Central memory CD8-positive, alpha-beta T cell (primary cell): ENCODE data around the gene GNAT2.

ENCODE experiments used
- ATAC-seq: fragments of 150-1000 bp; cut with Tn5 transposase; replicated peaks from 2 replicates; pipeline ENCODE4 v1.10.0; 2022; ENCODE audit warnings: mild to moderate bottlenecking, moderate FRiP score, moderate number of reproducible peaks; ENCODE audit not compliant: poor library complexity, severe bottlenecking; ENCODE audit errors: extremely low read depth
- DNase-seq, 2 donors: peaks; one replicate each; pipeline ENCODE4 v3.0.0; 2021; ENCODE audit warnings: low spot score in 2 of 2
- H3K27ac Mint-ChIP-seq: one replicate; pipeline ENCODE4 v1.8.0; 2022; ENCODE audit warnings: low read depth, mild to moderate bottlenecking, moderate library complexity, mixed read lengths
- H3K27me3 Mint-ChIP-seq: one replicate; pipeline ENCODE4 v1.8.0; 2022; ENCODE audit warnings: mixed read lengths
- H3K36me3 Mint-ChIP-seq: one replicate; pipeline ENCODE4 v1.8.0; 2022; ENCODE audit warnings: mild to moderate bottlenecking, moderate library complexity, mixed read lengths; ENCODE audit not compliant: insufficient read depth
- H3K4me1 Mint-ChIP-seq: one replicate; pipeline ENCODE4 v1.8.0; 2022; ENCODE audit warnings: mixed read lengths
- H3K4me3 Mint-ChIP-seq: one replicate; pipeline ENCODE4 v1.8.0; 2022; ENCODE audit warnings: mild to moderate bottlenecking, moderate library complexity, mixed read lengths
- H3K9me3 Mint-ChIP-seq: one replicate; pipeline ENCODE4 v1.8.0; 2022; ENCODE audit warnings: mixed read lengths

Gene GNAT2

GRCh38 chr1:109622137-109622892 lies 2.9 kb upstream of the GNAT2 start:
- no peaks in the 10 kb centered on the region for H3K27me3 Mint-ChIP-seq
- ATAC-seq, result no peak
- peaks cover 52% of the 10 kb centered on the region for H3K4me1 Mint-ChIP-seq
- H3K36me3 Mint-ChIP-seq, result peaks cover 18% of the 10 kb centered on the region
- DNase-seq, result no peak
- peak overlapping the region; percentile 97 for H3K4me3 Mint-ChIP-seq
- no peaks in the 10 kb centered on the region for H3K9me3 Mint-ChIP-seq
- peak overlapping the region; percentile 99 for H3K27ac Mint-ChIP-seq

GRCh38 chr1:109621379-109622136 lies 2.1 kb upstream of the GNAT2 start:
- peak; percentile 27 for ATAC-seq
- Mint-ChIP-seq H3K4me3 (peak overlapping the region; percentile 97), H3K27ac (peak overlapping the region; percentile 99), H3K4me1 (peaks cover 52% of the 10 kb centered on the region), H3K9me3 (no peaks in the 10 kb centered on the region), H3K27me3 (no peaks in the 10 kb centered on the region), H3K36me3 (peaks cover 14% of the 10 kb centered on the region)
- no peak for DNase-seq

- Mint-ChIP-seq H3K36me3 (peaks cover 12% of the 10 kb centered on the region), H3K4me1 (peaks cover 55% of the 10 kb centered on the region), H3K4me3 (peak overlapping the region; percentile 97), H3K27ac (peak overlapping the region; percentile 99), H3K9me3 (no peaks in the 10 kb centered on the region), H3K27me3 (no peaks in the 10 kb centered on the region)
- peak; percentile 92 for ATAC-seq
- DNase-seq, result peak; percentile 90 to 93
These were observed 1.4 kb upstream of the GNAT2 start for GRCh38 chr1:109620841-109621286.

GRCh38 chr1:109620401-109620791 lies 980 bp upstream of the GNAT2 start:
- DNase-seq (no peak), ATAC-seq (peak; percentile 1)
- H3K27me3 Mint-ChIP-seq, result no peaks in the 10 kb centered on the region
- H3K36me3 Mint-ChIP-seq, result peaks cover 12% of the 10 kb centered on the region
- H3K4me3 Mint-ChIP-seq, result peak overlapping the region; percentile 97
- no peaks in the 10 kb centered on the region for H3K9me3 Mint-ChIP-seq
- peak overlapping the region; percentile 99 for H3K27ac Mint-ChIP-seq
- H3K4me1 Mint-ChIP-seq, result peaks cover 57% of the 10 kb centered on the region

GRCh38 chr1:109618661-109619575 lies 498 bp downstream of the GNAT2 start:
- H3K27me3 Mint-ChIP-seq, result no peaks in the 10 kb centered on the region
- DNase-seq (no peak), ATAC-seq (no peak)
- peaks cover 12% of the 10 kb centered on the region for H3K36me3 Mint-ChIP-seq
- H3K4me1 Mint-ChIP-seq, result peaks cover 50% of the 10 kb centered on the region
- H3K27ac Mint-ChIP-seq, result peak overlapping the region; percentile 99
- H3K9me3 Mint-ChIP-seq, result no peaks in the 10 kb centered on the region
- H3K4me3 Mint-ChIP-seq, result peak overlapping the region; percentile 97

- DNase-seq (no peak), ATAC-seq (no peak)
- Mint-ChIP-seq H3K4me3 (no peak overlapping the region), H3K4me1 (peaks cover 36% of the 10 kb centered on the region), H3K36me3 (peaks cover 12% of the 10 kb centered on the region), H3K27ac (no peak overlapping the region), H3K9me3 (no peaks in the 10 kb centered on the region), H3K27me3 (no peaks in the 10 kb centered on the region)
These were observed 2.1 kb downstream of the GNAT2 start for GRCh38 chr1:109617291-109617801.

- peaks cover 10% of the 10 kb centered on the region for H3K36me3 Mint-ChIP-seq
These were observed 3.0 kb downstream of the GNAT2 start for GRCh38 chr1:109616391-109616790.

GRCh38 chr1:109615879-109616278 lies 3.5 kb downstream of the GNAT2 start:
- H3K4me3 Mint-ChIP-seq, result no peak overlapping the region
- no peak overlapping the region for H3K27ac Mint-ChIP-seq
- no peaks in the 10 kb centered on the region for H3K27me3 Mint-ChIP-seq
- peaks cover 26% of the 10 kb centered on the region for H3K4me1 Mint-ChIP-seq
- peaks cover 10% of the 10 kb centered on the region for H3K36me3 Mint-ChIP-seq
- no peak for DNase-seq
- ATAC-seq, result no peak
- no peaks in the 10 kb centered on the region for H3K9me3 Mint-ChIP-seq

More at GRCh38 chr1:109616391-109616790, 3.0 kb downstream of the GNAT2 start:
- no peaks in the 10 kb centered on the region for H3K9me3 Mint-ChIP-seq
- H3K27me3 Mint-ChIP-seq, result no peaks in the 10 kb centered on the region
- no peak for ATAC-seq
- H3K4me3 Mint-ChIP-seq, result no peak overlapping the region
- peaks cover 27% of the 10 kb centered on the region for H3K4me1 Mint-ChIP-seq
- no peak overlapping the region for H3K27ac Mint-ChIP-seq
- no peak for DNase-seq

GRCh38 chr1:109613361-109614147 lies 5.9 kb downstream of the GNAT2 start:
- no peaks in the 10 kb centered on the region for H3K9me3 Mint-ChIP-seq
- H3K4me3 Mint-ChIP-seq, result no peak overlapping the region
- peaks cover 8% of the 10 kb centered on the region for H3K4me1 Mint-ChIP-seq
- H3K27ac Mint-ChIP-seq, result no peak overlapping the region
- DNase-seq, result no peak
- H3K27me3 Mint-ChIP-seq, result no peaks in the 10 kb centered on the region
- ATAC-seq, result no peak
- peaks cover 1% of the 10 kb centered on the region for H3K36me3 Mint-ChIP-seq

GRCh38 chr1:109611308-109611990 lies 8.0 kb downstream of the GNAT2 start:
- Mint-ChIP-seq H3K4me1 (peaks cover 4% of the 10 kb centered on the region), H3K9me3 (no peaks in the 10 kb centered on the region), H3K27ac (no peak overlapping the region), H3K4me3 (no peak overlapping the region), H3K27me3 (no peaks in the 10 kb centered on the region), H3K36me3 (no peaks in the 10 kb centered on the region)
- ATAC-seq, result no peak
- DNase-seq, result no peak

GRCh38 chr1:109610609-109611307 lies 8.7 kb downstream of the GNAT2 start:
- H3K4me3 Mint-ChIP-seq, result no peak overlapping the region
- no peak for ATAC-seq
- no peak overlapping the region for H3K27ac Mint-ChIP-seq
- no peaks in the 10 kb centered on the region for H3K36me3 Mint-ChIP-seq
- peaks cover under 1% of the 10 kb centered on the region for H3K4me1 Mint-ChIP-seq
- H3K27me3 Mint-ChIP-seq, result no peaks in the 10 kb centered on the region
- no peaks in the 10 kb centered on the region for H3K9me3 Mint-ChIP-seq
- DNase-seq, result no peak
